MG63 (cell line): ENCODE data around the gene COX5B. TPM values are rescaled to one million over a fixed set of nuclear protein-coding genes. Genes with fewer than 3 reads are reported as not detected.
A peak's percentile ranks its signal among the peaks of the same experiment; 100 is the strongest.

Experiments
- DNase-seq: peaks from one replicate; pipeline ENCODE4 v3.0.0-alpha.2; 2020
- H3K27me3 ChIP-seq: fragments of 250-450 bp; sonication (Bioruptor Pico); 2 replicates; pipeline ENCODE4 v1.5.1; 2020; ENCODE audit warnings: mild to moderate bottlenecking, moderate library complexity
- H3K36me3 ChIP-seq: fragments of 250-450 bp; sonication (Bioruptor Pico); 2 replicates; pipeline ENCODE4 v1.5.1; 2020; ENCODE audit warnings: mild to moderate bottlenecking, moderate library complexity
- H3K4me3 ChIP-seq: fragments of 250-450 bp; sonication (Bioruptor Pico); 2 replicates; pipeline ENCODE4 v1.5.1; 2020; ENCODE audit warnings: mild to moderate bottlenecking, moderate library complexity
- H3K9me3 ChIP-seq: fragments of 250-450 bp; sonication (Bioruptor Pico); 2 replicates; pipeline ENCODE4 v1.5.1; 2020; ENCODE audit warnings: mild to moderate bottlenecking, moderate library complexity
- total RNA-seq: library from RNA; depleted of rRNA; stranded (reverse); fragments of >200 nt; shearing (Covaris generic); gene quantifications from 2 replicates; pipeline ENCODE4 v1.2.3, GENCODE V29; 2014; ENCODE audit warnings: low replicate concordance; rRNA removed

COX5B gene
- total RNA-seq, 1 experiment from 2014 or later: 541 TPM

GRCh38 chr2:97688062-97688827 is 42.4 kb downstream of the COX5B start:
- H3K27me3 ChIP-seq: no peaks in the 10 kb centered on the region
- H3K9me3 ChIP-seq: peaks cover 7% of the 10 kb centered on the region
- no peak for DNase-seq
- no peak overlapping the region for H3K4me3 ChIP-seq
- no peaks in the 10 kb centered on the region for H3K36me3 ChIP-seq

DNA sequence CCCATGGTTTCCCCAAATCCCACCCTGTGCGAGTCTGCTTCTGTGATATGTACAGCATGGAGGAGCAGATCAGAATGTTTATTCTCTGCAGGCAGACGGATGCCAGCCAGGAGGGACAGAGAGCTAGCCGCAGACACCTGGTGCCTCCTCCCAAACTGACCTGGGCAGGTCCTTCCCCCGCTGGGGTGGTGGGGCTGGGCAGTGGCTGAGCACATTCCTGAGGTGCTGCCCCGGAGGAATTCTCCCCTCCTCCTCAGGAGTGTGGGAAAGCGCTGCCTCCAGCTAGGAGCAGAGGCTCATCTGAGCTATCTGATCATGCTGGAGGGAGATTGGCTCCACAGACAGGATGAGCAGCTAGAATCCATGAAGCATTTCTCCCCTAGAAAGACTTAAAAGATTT is 45.3 kb downstream of the COX5B start:
- Histone ChIP-seq H3K4me3 (no peak overlapping the region), H3K9me3 (peaks cover 11% of the 10 kb centered on the region), H3K27me3 (no peaks in the 10 kb centered on the region), H3K36me3 (no peaks in the 10 kb centered on the region)
- DNase-seq: no peak

GRCh38 chr2:97693476-97693875 is 47.6 kb downstream of the COX5B start:
- peak; percentile 28 for DNase-seq
- Histone ChIP-seq H3K4me3 (no peak overlapping the region), H3K36me3 (no peaks in the 10 kb centered on the region), H3K9me3 (peaks cover 11% of the 10 kb centered on the region), H3K27me3 (no peaks in the 10 kb centered on the region)

DNA sequence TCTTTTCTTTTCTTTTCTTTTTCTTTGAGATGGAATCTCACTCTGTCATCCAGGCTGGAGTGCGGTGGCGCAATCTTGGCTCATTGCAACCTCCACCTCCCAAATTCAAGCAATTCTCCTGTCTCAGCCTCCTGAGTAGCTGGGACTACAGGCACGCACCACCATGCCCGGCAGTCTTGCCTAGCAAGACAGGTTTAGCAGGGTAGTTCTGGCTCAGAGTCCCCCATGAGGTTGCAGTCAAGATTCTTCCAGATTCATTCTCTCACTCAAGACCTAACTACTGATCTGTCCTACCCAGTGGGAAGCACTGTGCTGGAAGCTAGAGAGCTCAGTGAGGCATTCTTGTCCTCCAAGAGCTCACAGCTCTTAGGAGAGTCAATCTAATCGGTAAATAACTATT is 49.9 kb downstream of the COX5B start:
- peaks cover 11% of the 10 kb centered on the region for H3K9me3 ChIP-seq
- no peak overlapping the region for H3K4me3 ChIP-seq
- no peaks in the 10 kb centered on the region for H3K27me3 ChIP-seq
- no peaks in the 10 kb centered on the region for H3K36me3 ChIP-seq
- DNase-seq: no peak

GRCh38 chr2:97697252-97698235 is 51.7 kb downstream of the COX5B start:
- Histone ChIP-seq H3K27me3 (no peaks in the 10 kb centered on the region), H3K36me3 (no peaks in the 10 kb centered on the region), H3K4me3 (no peak overlapping the region), H3K9me3 (peaks cover 10% of the 10 kb centered on the region)
- DNase-seq: peak; percentile 66

Other genes with a start within 250 kb of the COX5B start
- 2.9 and 14.1 TPM in 2 replicates for gene ANKRD36B, start 56.2 kb upstream of the COX5B start, total RNA-seq
- gene ACTR1B, start 18.0 kb downstream of the COX5B start, total RNA-seq: 21.4 and 37.1 TPM in 2 replicates
- not detected in 2 replicates for gene C2orf92, start 23.7 kb downstream of the COX5B start, total RNA-seq
- 6.6 TPM in 1 of 2 replicates, not detected in the other for gene ZAP70, start 67.5 kb downstream of the COX5B start, total RNA-seq